K562 (cell line): ENCODE measurements around the gene ERBB4. TPM values are rescaled to one million over a fixed set of nuclear protein-coding genes. Genes with fewer than 3 reads are reported as not detected.

Source experiments
- ATAC-seq: fragments of 200-7000 bp; cut with Tn5 transposase; 3 replicates; pipeline ENCODE4 v1.9.1; 2020; ENCODE audit warnings: moderate library complexity
- BruUV-seq: library from RNA; stranded (reverse); fragments of 400-500 nt; replicated peaks from 2 replicates; lab custom pipeline; 2021; lab: Mats Ljungman, UMichigan
- CTCF ChIA-PET: fragments of 300-600 bp; formaldehyde crosslinking; extraction: SDS; loops from one replicate; lab custom pipeline; 2021; ENCODE audit warnings: low intra/inter-chr PET ratio; lab: Yijun Ruan, JAX
- POLR2A ChIA-PET: fragments of 300-600, 350-650 bp; sonication (Branson Sonifier 250); formaldehyde crosslinking; extraction: SDS; loops from one replicate; lab custom pipeline; 2021; ENCODE audit warnings: antibody characterized with exemption, inconsistent platforms; lab: Yijun Ruan, JAX
- DNase-seq, 4 experiments: peaks; one replicate each; pipeline versions ENCODE4 v3.0.0 to v3.0.0-alpha.2; 2011 to 2018; ENCODE audit warnings: low spot score in 3 of 4, mixed read lengths in 3 of 4; ENCODE audit errors: extremely low read depth in 1 of 4
- FAIRE-seq: peaks from 2 replicates; lab custom pipeline; 2011; peaks lifted over from hg19 to GRCh38; lab: Jason Lieb, UNC
- H2AFZ ChIP-seq: 2 replicates; pipeline ENCODE4 v1.6.0; 2011; ENCODE audit warnings: low read depth, low read length, control low read depth, inconsistent platforms
- H3K27ac ChIP-seq: fragments of 200-600 bp; 3 replicates; pipeline ENCODE4 v1.8.0; 2011; ENCODE audit warnings: low read depth, mild to moderate bottlenecking, control low read depth, inconsistent platforms, low read length, moderate library complexity, mixed read lengths; ENCODE audit errors: extremely low read depth
- H3K27me3 ChIP-seq, 2 experiments: fragments of 300-600 bp in 1 of 2; 2 replicates in 1 of 2; 3 replicates in 1 of 2; pipeline versions ENCODE4 v1.6.0 to v1.8.0; 2011; ENCODE audit warnings: inconsistent platforms in 2 of 2, low read length in 2 of 2, mild to moderate bottlenecking in 1 of 2, mixed read lengths in 1 of 2, moderate library complexity in 1 of 2; ENCODE audit not compliant: control insufficient read depth in 2 of 2, insufficient read depth in 2 of 2
- H3K36me3 ChIP-seq: fragments of 300-600 bp; 3 replicates; pipeline ENCODE4 v1.8.0; 2011; ENCODE audit warnings: mild to moderate bottlenecking, low read length, inconsistent platforms; ENCODE audit not compliant: control insufficient read depth, insufficient read depth
- H3K4me1 ChIP-seq, 2 experiments: fragments of 200-600 bp in 1 of 2; replicated peaks in 1 of 2; 2 replicates in 1 of 2; 3 replicates in 1 of 2; pipeline versions ENCODE4 v1.5.1 to v1.8.0; 2011; ENCODE audit warnings: inconsistent platforms in 2 of 2, low read length in 2 of 2, mild to moderate bottlenecking in 1 of 2, mixed read lengths in 1 of 2, moderate library complexity in 1 of 2; ENCODE audit not compliant: control insufficient read depth in 2 of 2, insufficient read depth in 2 of 2
- H3K4me2 ChIP-seq: 2 replicates; pipeline ENCODE4 v1.6.1; 2011; ENCODE audit warnings: low read length, control low read depth, inconsistent platforms, mixed read lengths; ENCODE audit not compliant: insufficient read depth
- H3K4me3 ChIP-seq: fragments of 200-600 bp; sonication (generic), shearing (Covaris generic); 2 replicates; pipeline ENCODE4 v1.5.1; 2016; ENCODE audit warnings: control low read depth, inconsistent platforms
- H3K79me2 ChIP-seq: fragments of 200-600 bp; 3 replicates; pipeline ENCODE4 v1.8.0; 2011; ENCODE audit warnings: low read length, inconsistent platforms; ENCODE audit not compliant: control insufficient read depth, insufficient read depth
- H3K9ac ChIP-seq, 2 experiments: 2 replicates each; pipeline versions ENCODE4 v1.6.0 to v1.6.1; 2011; ENCODE audit warnings: low read depth in 2 of 2, low read length in 2 of 2, control low read depth in 1 of 2, inconsistent platforms in 1 of 2, mild to moderate bottlenecking in 1 of 2, mixed read lengths in 1 of 2; ENCODE audit not compliant: insufficient read depth in 1 of 2
- H3K9me1 ChIP-seq: one replicate; pipeline ENCODE4 v1.6.0; 2011; ENCODE audit warnings: inconsistent platforms, mild to moderate bottlenecking, low read length, moderate library complexity; ENCODE audit not compliant: control insufficient read depth, insufficient read depth
- H3K9me3 ChIP-seq: replicated peaks from 2 replicates; pipeline ENCODE4 v1.5.1; 2011; ENCODE audit warnings: low read depth, low read length, inconsistent platforms; ENCODE audit not compliant: control insufficient read depth, insufficient read depth
- H4K20me1 ChIP-seq: replicated peaks from 2 replicates; pipeline ENCODE4 v1.6.1; 2011; ENCODE audit warnings: low read length, inconsistent platforms, mixed read lengths; ENCODE audit not compliant: control insufficient read depth, insufficient read depth
- ARNT ChIP-seq, 2 experiments: fragments of 450-650 bp; IDR thresholded peaks; 2 replicates each; pipeline ENCODE4 v1.6.1; 2016; ENCODE audit warnings: mild to moderate bottlenecking in 1 of 2
- ETV5 ChIP-seq: sonication (generic); formaldehyde crosslinking; IDR thresholded peaks from 2 replicates; pipeline ENCODE4 v1.4.0; 2020; ENCODE audit warnings: low read depth, mild to moderate bottlenecking, missing genetic modification reagents
- L3MBTL2 ChIP-seq: fragments of 450-650 bp; IDR thresholded peaks from 2 replicates; pipeline ENCODE4 v1.6.1; 2016; ENCODE audit warnings: mild to moderate bottlenecking, moderate library complexity
- NFE2 ChIP-seq: IDR thresholded peaks from 2 replicates; pipeline ENCODE4 v1.6.1; 2014; ENCODE audit warnings: antibody characterized with exemption, low read depth
- PHF20 ChIP-seq: fragments of 450-650 bp; IDR thresholded peaks from 2 replicates; pipeline ENCODE4 v1.6.1; 2018; ENCODE audit not compliant: partially characterized antibody
- SIN3B ChIP-seq: fragments of 450-650 bp; IDR thresholded peaks from 2 replicates; pipeline ENCODE4 v1.6.1; 2017; ENCODE audit warnings: low read depth, mild to moderate bottlenecking, moderate library complexity
- SOX6 ChIP-seq: fragments of 450-650 bp; IDR thresholded peaks from 2 replicates; pipeline ENCODE4 v1.6.1; 2014; ENCODE audit warnings: mild to moderate bottlenecking
- UBTF ChIP-seq, 2 experiments: IDR thresholded peaks; 2 replicates each; pipeline ENCODE4 v1.6.1; 2012; ENCODE audit warnings: improper control_type of control experiment in 2 of 2, low read depth in 2 of 2, low read length in 2 of 2, borderline replicate concordance in 1 of 2
- ZBTB9 ChIP-seq: fragments of 450-650 bp; formaldehyde crosslinking; IDR thresholded peaks from 2 replicates; pipeline ENCODE4 v1.4.0; 2020; ENCODE audit warnings: mild to moderate bottlenecking, moderate library complexity
- ZNF224 ChIP-seq: sonication (generic); formaldehyde crosslinking; IDR thresholded peaks from 2 replicates; pipeline ENCODE4 v1.8.0; 2022; ENCODE audit warnings: mild to moderate bottlenecking, missing genetic modification reagents
- ZNF57 ChIP-seq: fragments of 450-650 bp; formaldehyde crosslinking; IDR thresholded peaks from 2 replicates; pipeline ENCODE4 v1.4.0; 2020; ENCODE audit warnings: mild to moderate bottlenecking, moderate library complexity
- ZNF583 ChIP-seq: fragments of 250-450 bp; sonication (Bioruptor Pico); IDR thresholded peaks from 2 replicates; pipeline ENCODE4 v1.4.0; 2020
- WGBS: fragments of 100-300 bp; shearing (Covaris generic); methylation state at CpG from one replicate; pipeline ENCODE4 v1.1.6; 2016; ENCODE audit warnings: low coverage, mixed read lengths; ENCODE audit not compliant: insufficient coverage; ENCODE audit errors: missing lambda C conversion rate; 5-methylcytosine and 5-hydroxymethylcytosine counted together
- in situ Hi-C: fragments of 300-500 bp; cut with MboI; formaldehyde crosslinking; loops from 4 replicates; pipeline ENCODE4 v1.15.0; 2018; ENCODE audit warnings: inconsistent platforms, mixed read lengths
- intact Hi-C: fragments of 100-400 bp; cut with micrococcal nuclease; formaldehyde crosslinking; loops from 2 replicates; pipeline ENCODE4 v1.14.2; 2022
- polyA plus RNA-seq, 8 experiments: library from polyadenylated mRNA; depleted of rRNA in 4 of 8; stranded (reverse) in 5 of 8; unstranded in 3 of 8; fragments of >200 nt; fragmentation: Nextera tagmentation in 2 of 8; fragmentation: Illumina TruSeq in 1 of 8; extraction: Ambion mirVana in 2 of 8; extraction: Trizol in 1 of 8; gene quantifications; 2 replicates each; pipeline versions ENCODE4 v1.2.1 to v1.2.3, GENCODE V29; 2011 to 2014; ENCODE audit warnings: inconsistent platforms in 1 of 8, missing spikeins in 1 of 8
- total RNA-seq, 7 experiments: library from RNA; depleted of rRNA in 6 of 7; stranded (reverse); fragments of >200 nt in 6 of 7; fragmentation: Illumina TruSeq in 2 of 7; extraction: Trizol in 2 of 7; gene quantifications; 2 replicates each; pipeline versions ENCODE4 v1.2.1 to v1.2.3, GENCODE V29; 2011 to 2021; ENCODE audit warnings: low replicate concordance in 1 of 7
- TF ChIP-seq, protein P1 (sequence below): fragments of 250-450 bp; sonication (Bioruptor Pico); IDR thresholded peaks from 2 replicates; pipeline ENCODE4 v1.4.0; 2020; ENCODE audit warnings: borderline replicate concordance

ERBB4 gene
- total and polyA plus RNA-seq, 9 of the 15 experiments (the other 6 are each of a cell fraction or from before 2014, with no cell fraction given) = not detected

DNA sequence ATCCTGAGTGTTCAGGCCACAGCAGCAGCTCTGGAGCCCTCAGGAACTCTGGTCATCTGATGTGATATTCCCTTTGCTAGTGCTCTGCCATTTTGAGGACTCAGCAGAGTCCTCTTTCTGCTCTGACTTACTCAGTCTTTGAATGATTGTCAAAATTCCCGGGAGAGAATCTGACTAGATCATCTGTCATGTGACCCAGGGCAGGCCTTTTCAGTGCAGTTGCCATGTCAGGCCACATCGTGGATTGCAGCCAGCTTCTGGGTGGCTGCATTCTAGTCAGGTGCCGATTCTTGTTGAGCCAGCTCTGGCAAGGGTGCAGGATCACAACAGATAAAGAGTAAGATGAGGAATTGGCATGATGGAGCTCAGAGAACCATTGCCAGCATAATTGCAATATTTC is 1186.6 kb downstream of the ERBB4 start:
- WGBS = 0% methylated on average over 3 of the region's 3 CpGs
- intact Hi-C loops (no loop called here), in situ Hi-C loops (no loop called here)
- H3K4me2 ChIP-seq = no peak overlapping the region
- H3K79me2 ChIP-seq = no peaks in the 10 kb centered on the region
- H3K27me3 ChIP-seq = no peaks in the 10 kb centered on the region
- H3K4me3 ChIP-seq = no peak overlapping the region
- no peaks in the 10 kb centered on the region for H3K9me1 ChIP-seq
- FAIRE-seq (no peak), ATAC-seq (no peak), DNase-seq (no peak)
- CTCF ChIA-PET = no interaction called here
- no peak overlapping the region for H3K9ac ChIP-seq
- no peaks in the 10 kb centered on the region for H3K4me1 ChIP-seq
- no peaks in the 10 kb centered on the region for H3K36me3 ChIP-seq
- no peak overlapping the region for H3K27ac ChIP-seq
- H3K9me3 ChIP-seq = no peaks in the 10 kb centered on the region
- H2AFZ ChIP-seq = no peak overlapping the region
- POLR2A ChIA-PET = no interaction called here
- BruUV-seq = no TSS peak
- H4K20me1 ChIP-seq = no peaks in the 10 kb centered on the region
- TF ChIP-seq ZNF57 (CRISPR knock-in tag) (no peak), PHF20 (no peak), UBTF (IDR thresholded peaks at IDR 0.05; ENCODE audit: borderline replicate concordance in 1 of 2, low read depth in 2 of 2, low read length in 2 of 2) (no peak), ZNF224 (CRISPR knock-in tag) (no peak), ZBTB9 (no peak), L3MBTL2 (no peak), ETV5 (CRISPR knock-in tag) (no peak), ARNT (IDR thresholded peaks at IDR 0.05) (no peak), SOX6 (no peak), NFE2 (no peak), SIN3B (no peak), ZNF583 (no peak)
- TF ChIP-seq, protein P1, sequence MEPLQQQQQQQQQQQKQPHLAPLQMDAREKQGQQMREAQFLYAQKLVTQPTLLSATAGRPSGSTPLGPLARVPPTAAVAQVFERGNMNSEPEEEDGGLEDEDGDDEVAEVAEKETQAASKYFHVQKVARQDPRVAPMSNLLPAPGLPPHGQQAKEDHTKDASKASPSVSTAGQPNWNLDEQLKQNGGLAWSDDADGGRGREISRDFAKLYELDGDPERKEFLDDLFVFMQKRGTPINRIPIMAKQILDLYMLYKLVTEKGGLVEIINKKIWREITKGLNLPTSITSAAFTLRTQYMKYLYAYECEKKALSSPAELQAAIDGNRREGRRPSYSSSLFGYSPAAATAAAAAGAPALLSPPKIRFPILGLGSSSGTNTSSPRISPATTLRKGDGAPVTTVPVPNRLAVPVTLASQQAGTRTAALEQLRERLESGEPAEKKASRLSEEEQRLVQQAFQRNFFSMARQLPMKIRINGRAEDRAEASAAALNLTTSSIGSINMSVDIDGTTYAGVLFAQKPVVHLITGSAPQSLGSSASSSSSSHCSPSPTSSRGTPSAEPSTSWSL (CRISPR knock-in tag) = no peak
